GM19372 (cell line): ENCODE data around the gene P4HTM.
A peak's percentile ranks its signal among the peaks of the same experiment; 100 is the strongest.

Source experiments
- ATAC-seq: cut with Tn5 transposase; IDR thresholded peaks from one replicate; pipeline ENCODE4 v1.9.1; 2021; ENCODE audit warnings: mild to moderate bottlenecking, low read depth, moderate library complexity; ENCODE audit not compliant: unreplicated experiment

P4HTM gene

GRCh38 chr3:49021813-49022687, 32.0 kb downstream of the P4HTM start, which contains the start of gene NDUFAF3:
Gene NDUFAF3 (plus strand): TSS chr3:49022121. CDS start chr3:49022145, 24 bp downstream.
- ATAC-seq = peak; percentile 46

DNA sequence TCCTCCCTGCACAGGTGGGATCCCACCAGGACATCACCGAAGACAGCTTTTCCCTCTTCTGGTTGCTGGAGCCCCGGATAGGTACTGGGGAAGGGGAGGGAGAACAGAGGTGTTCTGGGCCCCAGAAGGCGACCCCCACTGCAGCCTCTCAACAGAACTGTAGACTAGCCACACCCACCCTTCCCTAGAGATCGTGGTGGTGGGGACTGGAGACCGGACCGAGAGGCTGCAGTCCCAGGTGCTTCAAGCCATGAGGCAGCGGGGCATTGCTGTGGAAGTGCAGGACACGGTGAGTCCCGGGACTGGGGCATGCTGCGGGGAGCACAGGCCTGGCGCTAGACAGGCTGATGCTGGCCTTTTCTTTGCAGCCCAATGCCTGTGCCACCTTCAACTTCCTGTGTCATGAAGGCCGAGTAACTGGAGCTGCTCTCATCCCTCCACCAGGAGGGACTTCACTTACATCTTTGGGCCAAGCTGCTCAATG, 32.7 kb downstream of the P4HTM start:
- ATAC-seq = no peak

GRCh38 chr3:49023775-49024174, 33.7 kb downstream of the P4HTM start:
- ATAC-seq = no peak

DNA sequence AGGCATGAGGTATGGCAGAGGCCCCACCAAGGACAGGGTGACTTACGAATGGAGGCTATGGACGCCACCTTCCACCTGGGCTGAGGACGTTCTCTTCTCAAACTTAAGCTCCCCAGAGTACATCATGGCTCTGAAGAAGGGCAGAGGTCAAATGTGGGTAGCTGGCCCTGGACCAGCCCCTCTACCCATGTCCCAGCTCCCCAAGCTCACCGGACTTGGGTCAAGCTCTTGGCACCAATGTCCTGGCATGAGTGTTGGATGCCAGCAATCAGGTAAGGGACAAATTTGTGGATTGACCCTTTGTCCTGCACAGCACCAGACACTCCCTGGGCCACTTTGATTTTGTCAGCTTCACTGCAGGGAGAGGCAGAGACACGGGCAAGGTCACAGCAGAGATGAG, 34.4 kb downstream of the P4HTM start:
- no peak for ATAC-seq

DNA sequence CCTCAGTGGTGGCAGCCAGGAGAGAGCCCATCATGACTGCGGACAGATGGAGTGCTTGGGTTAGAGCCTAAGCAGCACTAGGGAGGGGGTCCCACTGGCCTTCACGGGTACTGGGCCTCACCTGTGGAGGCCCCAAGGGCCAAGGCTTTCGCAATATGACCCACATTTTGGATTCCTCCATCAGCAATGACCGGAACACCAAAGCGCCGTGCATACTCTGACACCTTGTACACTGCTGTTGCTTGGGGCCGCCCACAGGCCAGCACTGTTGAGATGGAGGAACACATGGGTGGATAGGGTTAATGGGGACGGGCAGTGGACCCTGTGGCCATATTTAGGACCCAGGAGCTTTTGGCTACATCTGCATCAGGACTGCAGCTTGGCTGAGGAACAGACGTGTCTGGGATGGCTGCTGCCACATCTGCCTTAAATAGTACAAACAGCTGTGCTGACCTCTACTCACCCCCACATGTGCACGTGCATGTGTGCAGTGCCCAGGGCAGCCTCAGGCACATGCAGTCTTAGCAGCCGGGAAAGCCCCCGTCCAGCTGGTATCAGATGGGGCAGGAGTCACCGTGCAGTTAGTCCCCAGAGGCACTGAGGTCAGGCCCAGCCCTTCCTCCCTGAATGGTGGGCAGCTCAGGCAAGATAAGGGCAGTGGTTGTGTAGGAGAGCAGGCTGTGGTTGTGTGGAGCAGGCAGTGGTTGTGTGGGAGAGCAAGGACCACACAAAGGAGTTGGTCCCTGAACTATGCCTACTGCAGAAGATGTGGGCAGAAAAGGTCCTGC, 35.2 kb downstream of the P4HTM start:
- ATAC-seq = no peak

GRCh38 chr3:49025793-49026520, 35.9 kb downstream of the P4HTM start:
- no peak for ATAC-seq

DNA sequence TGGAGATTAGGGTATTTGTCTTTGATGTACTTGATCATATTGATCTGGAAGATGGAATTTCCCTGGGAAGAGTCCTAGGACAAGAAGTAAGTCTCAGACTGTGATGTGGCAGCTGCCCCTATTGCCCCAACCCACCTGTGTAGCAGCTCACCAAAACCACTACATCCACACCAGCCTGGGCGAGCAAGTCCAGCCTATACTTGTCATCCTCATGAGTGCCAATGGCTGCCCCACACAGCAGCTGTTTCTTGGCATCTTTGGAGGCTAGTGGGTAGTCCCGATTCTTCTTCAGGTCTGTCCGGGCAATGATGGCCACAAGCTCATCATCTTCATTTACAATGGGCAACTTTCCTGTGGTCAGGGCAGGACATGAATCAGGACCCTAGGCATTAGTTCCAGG, 36.5 kb downstream of the P4HTM start:
- no peak for ATAC-seq

DNA sequence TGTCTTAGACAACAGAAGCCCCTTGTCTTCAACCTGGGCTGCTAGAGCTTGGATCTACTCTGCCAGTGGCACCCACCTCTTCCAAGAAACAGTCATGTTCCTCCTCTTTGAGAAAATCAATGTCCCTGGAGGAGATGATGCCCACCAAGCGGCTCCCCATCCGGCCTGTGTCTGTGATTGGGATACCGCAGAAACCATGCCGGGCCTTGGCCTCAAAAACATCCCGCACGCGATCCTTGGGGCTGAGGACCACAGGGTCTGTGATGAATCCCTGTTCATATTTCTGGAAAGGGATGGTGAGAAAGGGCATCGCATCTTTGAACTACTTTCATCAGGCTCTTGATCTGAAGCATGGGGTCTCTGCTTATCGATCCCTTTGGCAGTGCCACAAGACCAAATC, 37.6 kb downstream of the P4HTM start:
- no peak for ATAC-seq

DNA sequence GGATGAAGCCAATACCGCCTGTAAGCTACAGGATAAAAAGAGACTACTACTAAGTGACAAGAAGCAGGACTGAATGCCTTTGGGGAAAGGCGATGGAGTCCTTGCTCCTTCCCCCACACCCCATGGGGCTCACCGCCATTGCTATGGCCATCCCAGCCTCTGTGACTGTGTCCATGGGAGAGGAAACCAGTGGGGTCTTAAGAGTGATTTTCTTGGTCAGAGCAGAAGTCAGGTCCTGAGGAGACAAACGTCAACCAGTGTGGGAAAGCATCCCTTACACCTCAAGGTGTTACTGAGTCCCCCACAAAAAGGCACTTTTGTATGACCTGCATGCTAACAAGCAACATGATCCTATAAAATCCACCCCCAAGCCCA, 38.2 kb downstream of the P4HTM start:
- no peak for ATAC-seq

GRCh38 chr3:49028673-49029562, 38.9 kb downstream of the P4HTM start, which contains the start of gene IMPDH2:
Gene IMPDH2 (minus strand): TSS chr3:49029398. CDS start chr3:49029350, 48 bp downstream.
- ATAC-seq = peak; percentile 91

DNA sequence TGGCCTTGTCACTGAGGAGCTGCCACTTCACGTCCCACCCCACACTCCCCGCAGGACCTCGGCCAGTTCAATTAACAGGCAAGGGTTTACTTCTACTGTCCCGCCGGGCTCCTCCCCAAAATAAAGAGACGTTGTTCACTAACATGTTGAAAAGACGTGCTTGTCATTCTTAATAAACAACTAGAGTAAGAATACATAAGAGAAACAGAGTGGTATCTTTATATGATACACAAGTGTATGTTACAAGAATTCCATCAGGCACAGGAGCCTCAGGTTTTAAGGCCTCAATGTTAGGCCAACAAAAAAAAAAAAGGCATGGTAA, 39.5 kb downstream of the P4HTM start:
- ATAC-seq = no peak

- no peak for ATAC-seq
These were observed 40.3 kb downstream of the P4HTM start for GRCh38 chr3:49030321-49030720.

DNA sequence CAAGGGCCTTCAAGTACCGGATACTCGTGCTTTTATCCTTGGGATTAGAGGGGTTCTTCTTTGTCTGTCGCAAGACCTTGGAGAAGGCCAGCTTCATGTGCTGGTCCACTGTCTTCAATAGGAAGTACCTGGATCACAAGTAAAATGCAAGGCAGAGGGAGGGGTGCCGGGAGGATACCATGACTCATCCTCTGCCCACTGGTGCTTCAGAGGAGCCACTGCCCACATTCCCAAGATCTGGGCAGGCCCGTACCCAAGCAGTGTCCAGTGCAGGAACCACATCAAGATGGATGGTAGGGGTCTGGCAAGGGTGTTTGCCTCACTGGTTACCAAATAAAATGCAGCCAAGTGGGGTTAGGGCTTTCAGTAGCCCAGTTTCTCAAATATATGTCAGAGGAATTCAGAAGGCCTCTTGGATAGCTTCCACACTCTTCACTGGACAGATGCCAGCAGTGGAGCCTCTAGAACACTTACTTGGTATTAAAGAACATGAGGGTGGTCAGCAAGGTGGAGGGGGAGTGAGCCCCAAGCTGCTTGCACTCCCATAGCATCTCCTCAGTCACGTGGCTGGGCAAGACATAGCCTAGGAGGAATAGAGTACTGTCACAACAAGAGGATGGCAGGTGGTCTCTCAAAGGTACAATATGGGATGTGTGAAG, 42.7 kb downstream of the P4HTM start:
- ATAC-seq = no peak

DNA sequence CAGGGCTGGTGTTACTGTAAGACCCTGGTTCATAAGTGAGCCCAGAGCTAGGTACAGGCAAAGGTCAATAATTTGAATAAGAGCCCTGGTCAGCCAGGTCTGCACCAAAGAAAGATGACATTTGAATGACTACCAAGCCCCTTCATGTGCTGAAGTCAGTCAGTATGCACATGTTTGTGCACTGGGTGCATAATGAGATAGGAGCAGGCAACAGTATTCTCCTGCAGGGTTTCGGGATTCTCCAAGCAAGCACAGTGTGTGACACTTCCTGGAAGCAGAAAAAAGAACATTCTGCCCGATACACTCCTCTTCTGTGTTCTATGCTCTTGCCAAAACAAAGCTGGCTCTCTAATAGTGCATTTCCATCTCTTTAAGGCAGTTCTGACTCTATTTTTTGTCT, 44.6 kb downstream of the P4HTM start:
- no peak for ATAC-seq

DNA sequence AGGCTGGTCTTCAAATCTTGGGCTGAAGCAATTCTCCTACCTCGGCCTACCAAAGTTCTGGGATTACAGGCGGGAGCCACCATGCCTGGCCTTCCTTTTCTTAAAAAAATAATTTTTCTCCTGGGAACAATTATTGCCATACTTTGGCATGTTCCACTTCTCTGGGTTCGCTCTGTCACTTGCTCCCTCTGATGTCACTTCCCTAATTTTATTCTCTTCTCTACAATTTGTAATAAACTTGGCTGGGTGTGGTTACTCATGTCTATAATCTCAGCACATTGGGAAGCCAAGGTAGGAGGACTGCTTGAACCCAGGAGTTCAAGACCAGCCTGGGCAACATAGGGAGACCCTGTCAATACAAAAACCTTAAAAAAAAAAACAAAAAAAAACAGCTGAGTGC, 45.2 kb downstream of the P4HTM start:
- no peak for ATAC-seq

- no peak for ATAC-seq
These were observed 63.5 kb downstream of the P4HTM start for GRCh38 chr3:49053543-49053942.

DNA sequence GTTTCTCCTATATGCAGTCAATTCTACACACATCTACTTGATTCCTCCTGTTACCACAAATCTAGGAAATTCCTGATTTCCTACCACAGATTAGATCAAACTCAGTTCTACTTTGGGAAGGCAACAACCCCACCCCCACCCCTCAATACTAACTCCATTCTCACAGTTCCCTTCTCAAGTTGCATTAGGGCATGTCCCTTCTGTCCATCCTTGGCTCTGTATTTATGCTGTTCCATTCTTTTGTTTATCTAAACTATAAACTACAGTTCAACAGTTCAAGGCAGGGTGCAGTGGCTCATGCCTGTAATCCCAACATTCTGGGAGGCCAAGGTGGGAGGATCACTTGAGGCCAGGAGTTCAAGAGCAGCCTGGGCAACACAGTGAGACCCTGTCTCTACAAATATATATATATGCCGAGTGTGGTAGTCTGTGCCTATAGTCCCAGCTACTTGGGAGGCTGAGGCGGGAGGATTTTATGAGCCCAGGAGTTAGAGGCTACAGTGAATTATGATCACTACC, 64.4 kb downstream of the P4HTM start:
- no peak for ATAC-seq
